EL (cell line): Measurements from ENCODE around the gene C16orf90.
"Not testable (repeated sequence)": the region's sequence is repeated elsewhere in the genome, so short reads cannot be mapped to it uniquely, and the experiment has no call there.

Source experiments
- DNase-seq: peaks from one replicate; pipeline ENCODE4 v3.0.0-alpha.2; 2016

The C16orf90 gene

GRCh38 chr16:3511286-3512180 lies 16.2 kb upstream of the C16orf90 start:
- DNase-seq: no peak

GRCh38 chr16:3510416-3510815 lies 15.1 kb upstream of the C16orf90 start:
- no peak for DNase-seq

- no peak for DNase-seq
Measured at GRCh38 chr16:3509470-3509928, 14.2 kb upstream of the C16orf90 start.

- no peak for DNase-seq
Measured at GRCh38 chr16:3508736-3509135, 13.4 kb upstream of the C16orf90 start.

GRCh38 chr16:3503523-3503922 lies 8.2 kb upstream of the C16orf90 start:
- no peak for DNase-seq

GRCh38 chr16:3501783-3502400 lies 6.6 kb upstream of the C16orf90 start:
- DNase-seq: no peak

GRCh38 chr16:3501412-3501761 lies 6.1 kb upstream of the C16orf90 start:
- not testable (repeated sequence) for DNase-seq

- no peak for DNase-seq
Measured at GRCh38 chr16:3498988-3499387, 3.7 kb upstream of the C16orf90 start.

GRCh38 chr16:3497771-3498170 lies 2.5 kb upstream of the C16orf90 start:
- no peak for DNase-seq

- no peak for DNase-seq
Measured at GRCh38 chr16:3496386-3496785, 1.1 kb upstream of the C16orf90 start.

GRCh38 chr16:3494386-3494973 lies 809 bp downstream of the C16orf90 start:
- DNase-seq: no peak

GRCh38 chr16:3492356-3492755 lies 2.9 kb downstream of the C16orf90 start:
- no peak for DNase-seq

GRCh38 chr16:3490911-3491629 lies 4.2 kb downstream of the C16orf90 start:
- DNase-seq: no peak

GRCh38 chr16:3488801-3489200 lies 6.5 kb downstream of the C16orf90 start:
- no peak for DNase-seq

GRCh38 chr16:3487521-3488410 lies 7.5 kb downstream of the C16orf90 start:
- no peak for DNase-seq

- DNase-seq: no peak
Measured at GRCh38 chr16:3486506-3487215, 8.6 kb downstream of the C16orf90 start.

GRCh38 chr16:3485821-3486505 lies 9.3 kb downstream of the C16orf90 start:
- DNase-seq: no peak

GRCh38 chr16:3485097-3485745 lies 10.1 kb downstream of the C16orf90 start:
- no peak for DNase-seq

- DNase-seq: no peak
Measured at GRCh38 chr16:3484318-3485096, 10.8 kb downstream of the C16orf90 start.
